ENCODE measurements around the gene NKAIN2.
A peak's percentile ranks its signal among the peaks of the same experiment; 100 is the strongest.

NKAIN2 gene

DNA sequence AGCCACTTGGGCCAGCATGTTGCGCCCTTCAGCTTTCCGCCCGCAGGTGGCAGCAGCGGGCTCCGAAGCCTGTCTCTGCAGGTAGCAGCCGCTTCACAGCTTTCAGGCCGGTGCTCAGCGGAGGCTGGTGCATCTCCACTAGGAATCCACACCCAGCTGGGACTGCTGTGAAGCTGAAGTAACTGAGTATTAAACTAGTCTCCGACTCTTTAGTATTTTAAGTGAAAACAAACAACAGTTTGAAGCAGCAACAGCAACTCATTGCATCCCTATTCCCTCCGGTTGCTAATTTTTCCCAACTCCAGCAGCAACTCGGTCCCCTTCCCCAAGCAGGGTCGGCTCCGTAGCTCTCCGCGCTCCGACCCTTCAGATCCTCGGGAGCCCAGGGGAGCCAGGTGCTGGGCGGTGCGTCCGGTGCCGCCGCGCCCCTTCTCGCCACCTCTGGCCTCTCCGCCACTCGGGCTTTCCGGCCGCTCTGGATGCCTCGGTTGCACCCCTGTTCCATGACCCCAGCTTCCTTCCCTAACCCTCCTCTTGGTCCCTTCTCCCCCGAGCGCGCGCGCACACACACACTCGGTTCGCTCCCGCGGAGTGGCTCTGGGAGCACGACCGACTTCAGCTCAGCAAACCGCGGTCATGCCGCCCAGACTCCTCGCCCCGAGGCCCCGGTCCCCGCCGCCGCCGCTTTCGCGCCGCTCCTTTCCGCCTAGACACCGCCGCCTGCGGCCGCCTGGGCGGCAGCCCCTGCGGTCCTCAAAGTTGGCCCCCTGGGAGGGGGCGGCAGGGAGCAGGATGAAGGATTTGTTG lies 765 bp upstream of the NKAIN2 start:
- Histone ChIP-seq H3K9me3 (no peaks in the 10 kb centered on the region), H3K4me3 (ENCODE audit: low read depth in 1 of 2, low read length in 1 of 2) (peak overlapping the region; percentile 54 to 68), H3K27me3 (peaks cover 67% of the 10 kb centered on the region), H3K27ac (no peak overlapping the region), H3K4me1 (ENCODE audit: control insufficient read depth in 1 of 2, insufficient read depth in 1 of 2, low read depth in 1 of 2, low read length in 1 of 2) (peaks cover 12 to 16% of the 10 kb centered on the region in 2 experiments), H3K36me3 (no peaks in the 10 kb centered on the region)
- TF ChIP-seq CTCF (IDR thresholded peaks at IDR 0.05): peak; percentile 53

DNA sequence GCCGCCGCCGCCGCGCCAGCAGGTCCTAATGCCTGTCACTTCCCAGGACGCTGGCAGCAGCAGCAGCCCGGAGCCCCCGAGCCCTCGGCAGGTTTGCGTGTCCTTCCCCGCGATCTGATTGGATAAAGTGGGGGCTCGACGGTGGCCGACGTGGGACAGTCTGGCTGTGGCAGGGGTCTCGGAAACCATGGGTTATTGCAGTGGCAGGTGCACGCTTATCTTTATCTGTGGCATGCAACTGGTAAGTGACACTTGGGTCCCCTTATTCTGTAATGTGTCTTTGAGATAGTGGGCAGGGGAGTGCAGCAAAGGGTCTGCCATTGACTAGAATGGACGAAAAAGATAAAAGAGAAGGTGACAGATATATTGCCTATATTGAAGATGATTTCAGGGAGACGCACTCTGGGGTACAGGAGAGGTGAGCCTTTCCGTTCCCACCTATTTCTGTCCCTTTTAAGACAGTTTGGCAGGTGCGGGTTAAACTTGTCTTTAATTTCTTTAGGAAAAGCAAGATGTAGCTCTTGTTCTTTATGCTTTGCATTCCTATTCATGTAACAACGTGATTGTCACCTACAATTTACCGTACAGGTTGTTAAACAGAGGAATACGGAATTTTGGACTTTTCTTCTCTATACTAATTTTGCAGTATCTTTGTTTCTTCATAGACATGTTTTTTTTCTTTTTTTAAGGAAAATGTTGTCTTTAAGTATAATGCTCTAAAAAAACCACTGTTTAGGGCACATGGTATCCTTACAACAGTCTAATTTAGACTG lies 535 bp downstream of the NKAIN2 start:
- Histone ChIP-seq H3K9me3 (no peaks in the 10 kb centered on the region), H3K27me3 (peaks cover 69% of the 10 kb centered on the region), H3K36me3 (no peaks in the 10 kb centered on the region), H3K4me1 (ENCODE audit: control insufficient read depth in 1 of 2, insufficient read depth in 1 of 2, low read depth in 1 of 2, low read length in 1 of 2) (peaks cover 12 to 16% of the 10 kb centered on the region in 2 experiments), H3K4me3 (ENCODE audit: low read depth in 1 of 2, low read length in 1 of 2) (peak overlapping the region; percentile 34 to 40), H3K27ac (no peak overlapping the region)
- TF ChIP-seq CTCF (IDR thresholded peaks at IDR 0.05): no peak

- no peaks in the 10 kb centered on the region for H3K36me3 ChIP-seq
- H3K27ac ChIP-seq: no peak overlapping the region
- H3K4me1 ChIP-seq (ENCODE audit: control insufficient read depth in 1 of 2, insufficient read depth in 1 of 2, low read depth in 1 of 2, low read length in 1 of 2): peaks cover 12 to 16% of the 10 kb centered on the region in 2 experiments
- no peaks in the 10 kb centered on the region for H3K9me3 ChIP-seq
- no peak for TF ChIP-seq CTCF (IDR thresholded peaks at IDR 0.05)
- no peak overlapping the region for H3K4me3 ChIP-seq (ENCODE audit: low read depth in 1 of 2, low read length in 1 of 2)
- peaks cover 69% of the 10 kb centered on the region for H3K27me3 ChIP-seq
Observed at GRCh38 chr6:123804787-123805540, 1.3 kb downstream of the NKAIN2 start.

- Histone ChIP-seq H3K9me3 (no peaks in the 10 kb centered on the region), H3K27me3 (peaks cover 68% of the 10 kb centered on the region), H3K4me3 (ENCODE audit: low read depth in 1 of 2, low read length in 1 of 2) (no peak overlapping the region), H3K36me3 (no peaks in the 10 kb centered on the region), H3K4me1 (ENCODE audit: control insufficient read depth in 1 of 2, insufficient read depth in 1 of 2, low read depth in 1 of 2, low read length in 1 of 2) (peaks cover 12 to 16% of the 10 kb centered on the region in 2 experiments), H3K27ac (no peak overlapping the region)
- TF ChIP-seq CTCF (IDR thresholded peaks at IDR 0.05): no peak
Observed at GRCh38 chr6:123805921-123806320, 2.3 kb downstream of the NKAIN2 start.

DNA sequence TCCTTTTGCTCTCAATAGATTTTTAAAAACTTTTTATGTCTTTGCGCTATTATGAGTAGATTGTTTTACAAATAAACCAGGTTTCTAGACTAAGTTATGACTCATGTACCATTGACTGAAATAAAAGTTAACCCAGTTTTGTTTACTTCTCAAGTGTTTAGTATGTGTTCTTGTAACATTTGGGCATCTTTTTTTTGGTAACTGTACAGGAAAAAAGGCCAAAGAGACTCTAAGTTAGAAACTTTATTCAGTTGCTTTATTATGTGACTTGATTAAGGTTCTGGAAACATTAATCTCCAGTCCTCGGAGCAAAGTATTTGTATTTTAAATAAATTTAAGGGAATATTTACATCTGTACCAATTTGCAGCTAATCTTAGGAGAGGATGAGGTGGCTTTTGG lies 2.9 kb downstream of the NKAIN2 start:
- Histone ChIP-seq H3K27ac (no peak overlapping the region), H3K36me3 (no peaks in the 10 kb centered on the region), H3K4me1 (ENCODE audit: control insufficient read depth in 1 of 2, insufficient read depth in 1 of 2, low read depth in 1 of 2, low read length in 1 of 2) (peaks cover 12 to 16% of the 10 kb centered on the region in 2 experiments), H3K9me3 (no peaks in the 10 kb centered on the region), H3K27me3 (peaks cover 62% of the 10 kb centered on the region), H3K4me3 (ENCODE audit: low read depth in 1 of 2, low read length in 1 of 2) (no peak overlapping the region)
- no peak for TF ChIP-seq CTCF (IDR thresholded peaks at IDR 0.05)
